Cardiac fibroblast (primary cell): ENCODE data around the gene LMO1.

Experiments used
- DNase-seq, 2 donors: peaks; one replicate each; pipeline versions ENCODE4 v3.0.0 to v3.0.0-alpha.2; 2010; ENCODE audit warnings: low read depth in 2 of 2
- H3K4me3 ChIP-seq, 2 donors: replicated peaks in 1 of 2; 1 replicate in 1 of 2; 2 replicates in 1 of 2; pipeline ENCODE4 v1.5.1; 2011; ENCODE audit warnings: low read depth in 2 of 2, low read length in 2 of 2, mild to moderate bottlenecking in 2 of 2, moderate library complexity in 1 of 2
- TF ChIP-seq, protein P1 (sequence below): IDR thresholded peaks from one replicate; pipeline ENCODE4 v1.5.1; 2011; ENCODE audit warnings: low read depth, mild to moderate bottlenecking, low read length, inconsistent platforms

Gene LMO1

GRCh38 chr11:8294251-8294935 lies 30.7 kb upstream of the LMO1 start:
- H3K4me3 ChIP-seq: no peak overlapping the region
- TF ChIP-seq, protein P1, sequence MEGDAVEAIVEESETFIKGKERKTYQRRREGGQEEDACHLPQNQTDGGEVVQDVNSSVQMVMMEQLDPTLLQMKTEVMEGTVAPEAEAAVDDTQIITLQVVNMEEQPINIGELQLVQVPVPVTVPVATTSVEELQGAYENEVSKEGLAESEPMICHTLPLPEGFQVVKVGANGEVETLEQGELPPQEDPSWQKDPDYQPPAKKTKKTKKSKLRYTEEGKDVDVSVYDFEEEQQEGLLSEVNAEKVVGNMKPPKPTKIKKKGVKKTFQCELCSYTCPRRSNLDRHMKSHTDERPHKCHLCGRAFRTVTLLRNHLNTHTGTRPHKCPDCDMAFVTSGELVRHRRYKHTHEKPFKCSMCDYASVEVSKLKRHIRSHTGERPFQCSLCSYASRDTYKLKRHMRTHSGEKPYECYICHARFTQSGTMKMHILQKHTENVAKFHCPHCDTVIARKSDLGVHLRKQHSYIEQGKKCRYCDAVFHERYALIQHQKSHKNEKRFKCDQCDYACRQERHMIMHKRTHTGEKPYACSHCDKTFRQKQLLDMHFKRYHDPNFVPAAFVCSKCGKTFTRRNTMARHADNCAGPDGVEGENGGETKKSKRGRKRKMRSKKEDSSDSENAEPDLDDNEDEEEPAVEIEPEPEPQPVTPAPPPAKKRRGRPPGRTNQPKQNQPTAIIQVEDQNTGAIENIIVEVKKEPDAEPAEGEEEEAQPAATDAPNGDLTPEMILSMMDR: no peak
- DNase-seq: no peak

GRCh38 chr11:8293171-8293570 lies 29.5 kb upstream of the LMO1 start:
- H3K4me3 ChIP-seq: no peak overlapping the region
- TF ChIP-seq, protein P1: no peak
- DNase-seq: no peak

GRCh38 chr11:8292351-8292750 lies 28.7 kb upstream of the LMO1 start:
- H3K4me3 ChIP-seq: no peak overlapping the region
- TF ChIP-seq, protein P1: no peak
- no peak for DNase-seq

GRCh38 chr11:8291421-8292350 lies 28.0 kb upstream of the LMO1 start:
- no peak for DNase-seq
- no peak overlapping the region for H3K4me3 ChIP-seq
- TF ChIP-seq, protein P1: no peak

DNA sequence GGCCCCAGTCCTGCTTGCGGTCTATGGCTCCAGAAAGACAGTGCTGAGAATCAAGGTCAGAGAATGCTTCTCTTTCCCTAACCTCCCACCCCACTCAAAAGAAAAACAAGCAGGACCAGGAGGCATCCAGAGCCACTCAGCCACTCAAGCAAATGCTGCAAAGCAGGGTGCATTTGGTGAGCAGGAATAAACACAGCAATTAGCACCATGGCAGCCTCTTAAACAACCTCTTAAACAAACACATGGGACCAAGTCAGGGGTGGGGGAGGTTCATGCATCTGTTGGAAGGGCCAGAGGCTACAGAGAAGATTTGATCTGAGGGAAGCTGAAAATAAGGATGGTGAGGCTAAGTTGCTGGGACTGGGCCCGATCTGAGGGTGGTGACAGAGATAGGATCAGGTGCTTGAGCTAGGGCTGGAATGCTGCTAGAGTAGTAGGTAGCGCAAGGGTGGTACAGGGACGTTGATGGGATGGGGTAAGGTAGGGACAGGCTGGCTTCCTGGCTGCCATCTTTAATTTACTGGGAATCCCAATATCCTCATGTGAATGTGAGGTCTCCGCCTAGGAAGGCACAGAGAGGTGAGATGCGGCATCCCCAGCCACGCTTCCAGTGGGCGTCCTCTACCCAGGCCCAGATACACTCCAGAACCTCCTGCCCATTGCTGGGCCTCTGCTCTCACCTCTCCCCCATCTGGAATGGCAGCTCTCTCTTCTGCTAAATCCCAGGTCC lies 26.6 kb upstream of the LMO1 start:
- H3K4me3 ChIP-seq: no peak overlapping the region
- TF ChIP-seq, protein P1: no peak
- DNase-seq: no peak

- DNase-seq: no peak
- TF ChIP-seq, protein P1: no peak
- no peak overlapping the region for H3K4me3 ChIP-seq
Observed at GRCh38 chr11:8289492-8289918, 25.8 kb upstream of the LMO1 start.
